Activated naive CD8-positive, alpha-beta T cell treated with anti-CD3 and anti-CD28 coated beads for 36 hours (primary cell): ENCODE measurements around the gene SETD2. TPM values are rescaled to one million over a fixed set of nuclear protein-coding genes. Genes with fewer than 3 reads are reported as not detected.
"Not testable (repeated sequence)": the region's sequence is repeated elsewhere in the genome, so short reads cannot be mapped to it uniquely, and the experiment has no call there.

Experiments
- DNase-seq: peaks from one replicate; pipeline ENCODE4 v3.0.0; 2021
- H3K27ac Mint-ChIP-seq: one replicate; pipeline ENCODE4 v1.8.0; 2022; ENCODE audit warnings: mild to moderate bottlenecking, moderate library complexity, mixed read lengths
- H3K27me3 Mint-ChIP-seq: one replicate; pipeline ENCODE4 v1.8.0; 2022; ENCODE audit warnings: mild to moderate bottlenecking, mixed read lengths
- H3K36me3 Mint-ChIP-seq: one replicate; pipeline ENCODE4 v1.8.0; 2021; ENCODE audit warnings: mild to moderate bottlenecking, mixed read lengths
- H3K4me1 Mint-ChIP-seq: one replicate; pipeline ENCODE4 v1.8.0; 2021; ENCODE audit warnings: mixed read lengths
- H3K4me3 Mint-ChIP-seq: one replicate; pipeline ENCODE4 v1.8.0; 2022; ENCODE audit warnings: mild to moderate bottlenecking, moderate library complexity, mixed read lengths
- H3K9me3 Mint-ChIP-seq: one replicate; pipeline ENCODE4 v1.8.0; 2022; ENCODE audit warnings: mixed read lengths
- total RNA-seq, 2 experiments: library from RNA; stranded (reverse); gene quantifications; one replicate each; pipeline ENCODE4 v1.2.3, GENCODE V29; 2021

The SETD2 gene
- total RNA-seq, 2 experiments from 2014 or later = 33.7 to 35.9 TPM

- Mint-ChIP-seq H3K9me3 (peaks cover 10% of the 10 kb centered on the region), H3K27me3 (no peaks in the 10 kb centered on the region), H3K36me3 (peaks cover 61% of the 10 kb centered on the region), H3K4me1 (peaks cover 37% of the 10 kb centered on the region), H3K27ac (no peak overlapping the region), H3K4me3 (no peak overlapping the region)
- DNase-seq = no peak
Observed at GRCh38 chr3:47123857-47124256, 40.1 kb downstream of the SETD2 start.

- Mint-ChIP-seq H3K27ac (no peak overlapping the region), H3K4me1 (peaks cover 37% of the 10 kb centered on the region), H3K27me3 (no peaks in the 10 kb centered on the region), H3K9me3 (peaks cover 10% of the 10 kb centered on the region), H3K36me3 (peaks cover 54% of the 10 kb centered on the region), H3K4me3 (no peak overlapping the region)
- no peak for DNase-seq
Observed at GRCh38 chr3:47121409-47121808, 42.5 kb downstream of the SETD2 start.

- Mint-ChIP-seq H3K27me3 (no peaks in the 10 kb centered on the region), H3K4me1 (peaks cover 37% of the 10 kb centered on the region), H3K36me3 (peaks cover 52% of the 10 kb centered on the region), H3K4me3 (no peak overlapping the region), H3K27ac (peak overlapping the region; percentile 36), H3K9me3 (peaks cover 10% of the 10 kb centered on the region)
- DNase-seq = no peak
Observed at GRCh38 chr3:47120138-47120537, 43.8 kb downstream of the SETD2 start.

- H3K27me3 Mint-ChIP-seq, H3K27ac Mint-ChIP-seq, H3K4me3 Mint-ChIP-seq, DNase-seq: not testable (repeated sequence)
- Mint-ChIP-seq H3K4me1 (peaks cover 37% of the 10 kb centered on the region), H3K9me3 (peaks cover 10% of the 10 kb centered on the region), H3K36me3 (peaks cover 50% of the 10 kb centered on the region)
Observed at GRCh38 chr3:47119387-47119786, 44.5 kb downstream of the SETD2 start.

GRCh38 chr3:47117807-47118364, 46.0 kb downstream of the SETD2 start:
- H3K36me3 Mint-ChIP-seq = peaks cover 40% of the 10 kb centered on the region
- H3K9me3 Mint-ChIP-seq = peaks cover 10% of the 10 kb centered on the region
- peaks cover 34% of the 10 kb centered on the region for H3K4me1 Mint-ChIP-seq
- DNase-seq = no peak
- H3K4me3 Mint-ChIP-seq = no peak overlapping the region
- no peaks in the 10 kb centered on the region for H3K27me3 Mint-ChIP-seq
- no peak overlapping the region for H3K27ac Mint-ChIP-seq

GRCh38 chr3:47115524-47115923, 48.4 kb downstream of the SETD2 start:
- not testable (repeated sequence) for H3K27ac Mint-ChIP-seq, DNase-seq, H3K4me3 Mint-ChIP-seq, H3K27me3 Mint-ChIP-seq, H3K9me3 Mint-ChIP-seq
- peaks cover 19% of the 10 kb centered on the region for H3K4me1 Mint-ChIP-seq
- H3K36me3 Mint-ChIP-seq = peaks cover 25% of the 10 kb centered on the region

GRCh38 chr3:47113669-47114365, 50.1 kb downstream of the SETD2 start:
- H3K4me3 Mint-ChIP-seq = no peak overlapping the region
- H3K4me1 Mint-ChIP-seq = peaks cover 9% of the 10 kb centered on the region
- H3K27ac Mint-ChIP-seq = no peak overlapping the region
- DNase-seq = no peak
- H3K36me3 Mint-ChIP-seq = peaks cover 16% of the 10 kb centered on the region
- no peaks in the 10 kb centered on the region for H3K9me3 Mint-ChIP-seq
- H3K27me3 Mint-ChIP-seq = no peaks in the 10 kb centered on the region

- Mint-ChIP-seq H3K27ac (no peak overlapping the region), H3K36me3 (peaks cover 16% of the 10 kb centered on the region), H3K27me3 (no peaks in the 10 kb centered on the region), H3K4me1 (peaks cover 8% of the 10 kb centered on the region), H3K4me3 (no peak overlapping the region), H3K9me3 (no peaks in the 10 kb centered on the region)
- no peak for DNase-seq
Observed at GRCh38 chr3:47112997-47113396, 50.9 kb downstream of the SETD2 start.

- H3K27ac Mint-ChIP-seq = no peak overlapping the region
- no peak for DNase-seq
- no peaks in the 10 kb centered on the region for H3K27me3 Mint-ChIP-seq
- H3K4me3 Mint-ChIP-seq = no peak overlapping the region
- H3K9me3 Mint-ChIP-seq = no peaks in the 10 kb centered on the region
- H3K36me3 Mint-ChIP-seq = peaks cover 18% of the 10 kb centered on the region
- H3K4me1 Mint-ChIP-seq = no peaks in the 10 kb centered on the region
Observed at GRCh38 chr3:47109393-47109792, 54.5 kb downstream of the SETD2 start.

GRCh38 chr3:47108546-47108945, 55.4 kb downstream of the SETD2 start:
- H3K4me3 Mint-ChIP-seq = no peak overlapping the region
- no peak overlapping the region for H3K27ac Mint-ChIP-seq
- H3K4me1 Mint-ChIP-seq = peaks cover 4% of the 10 kb centered on the region
- DNase-seq = no peak
- peaks cover 18% of the 10 kb centered on the region for H3K36me3 Mint-ChIP-seq
- no peaks in the 10 kb centered on the region for H3K9me3 Mint-ChIP-seq
- H3K27me3 Mint-ChIP-seq = no peaks in the 10 kb centered on the region

GRCh38 chr3:47104259-47104658, 59.7 kb downstream of the SETD2 start:
- H3K9me3 Mint-ChIP-seq = no peaks in the 10 kb centered on the region
- no peak overlapping the region for H3K27ac Mint-ChIP-seq
- DNase-seq = no peak
- H3K4me3 Mint-ChIP-seq = no peak overlapping the region
- no peaks in the 10 kb centered on the region for H3K27me3 Mint-ChIP-seq
- peaks cover 4% of the 10 kb centered on the region for H3K4me1 Mint-ChIP-seq
- H3K36me3 Mint-ChIP-seq = peaks cover 14% of the 10 kb centered on the region

- H3K9me3 Mint-ChIP-seq = no peaks in the 10 kb centered on the region
- H3K4me1 Mint-ChIP-seq = peaks cover 4% of the 10 kb centered on the region
- H3K27me3 Mint-ChIP-seq = no peaks in the 10 kb centered on the region
- DNase-seq = no peak
- no peak overlapping the region for H3K27ac Mint-ChIP-seq
- no peak overlapping the region for H3K4me3 Mint-ChIP-seq
- H3K36me3 Mint-ChIP-seq = peaks cover 13% of the 10 kb centered on the region
Observed at GRCh38 chr3:47103619-47104018, 60.3 kb downstream of the SETD2 start.

GRCh38 chr3:47102081-47102600, 61.8 kb downstream of the SETD2 start:
- DNase-seq = no peak
- H3K27me3 Mint-ChIP-seq = no peaks in the 10 kb centered on the region
- no peaks in the 10 kb centered on the region for H3K9me3 Mint-ChIP-seq
- peaks cover 4% of the 10 kb centered on the region for H3K4me1 Mint-ChIP-seq
- H3K36me3 Mint-ChIP-seq = peaks cover 13% of the 10 kb centered on the region
- no peak overlapping the region for H3K27ac Mint-ChIP-seq
- no peak overlapping the region for H3K4me3 Mint-ChIP-seq

- Mint-ChIP-seq H3K4me1 (peaks cover 8% of the 10 kb centered on the region), H3K36me3 (peaks cover 16% of the 10 kb centered on the region)
Observed at GRCh38 chr3:47098910-47099309, 65.0 kb downstream of the SETD2 start.

GRCh38 chr3:47097864-47098263, 66.0 kb downstream of the SETD2 start:
- Mint-ChIP-seq H3K27me3 (no peaks in the 10 kb centered on the region), H3K9me3 (no peaks in the 10 kb centered on the region), H3K36me3 (peaks cover 13% of the 10 kb centered on the region), H3K27ac (no peak overlapping the region), H3K4me1 (peaks cover 4% of the 10 kb centered on the region), H3K4me3 (no peak overlapping the region)
- DNase-seq = no peak

More at GRCh38 chr3:47098910-47099309, 65.0 kb downstream of the SETD2 start:
- no peaks in the 10 kb centered on the region for H3K9me3 Mint-ChIP-seq
- no peak for DNase-seq
- no peak overlapping the region for H3K27ac Mint-ChIP-seq
- H3K4me3 Mint-ChIP-seq = no peak overlapping the region
- no peaks in the 10 kb centered on the region for H3K27me3 Mint-ChIP-seq

GRCh38 chr3:47096959-47097358, 67.0 kb downstream of the SETD2 start:
- no peaks in the 10 kb centered on the region for H3K27me3 Mint-ChIP-seq
- DNase-seq = no peak
- peaks cover 10% of the 10 kb centered on the region for H3K36me3 Mint-ChIP-seq
- no peak overlapping the region for H3K4me3 Mint-ChIP-seq
- no peak overlapping the region for H3K27ac Mint-ChIP-seq
- H3K4me1 Mint-ChIP-seq = peaks cover 4% of the 10 kb centered on the region
- no peaks in the 10 kb centered on the region for H3K9me3 Mint-ChIP-seq
